NB4 (cell line): ENCODE results near the gene CSTPP1.

Source experiments
- MYC ChIP-seq: IDR thresholded peaks from 2 replicates; pipeline ENCODE4 v1.6.1; 2011; ENCODE audit warnings: low read depth, low read length
- POLR2A ChIP-seq: IDR thresholded peaks from 2 replicates; pipeline ENCODE4 v1.6.1; 2011; ENCODE audit warnings: mild to moderate bottlenecking; ENCODE audit not compliant: insufficient read length; ENCODE audit errors: extremely low read depth
- TF ChIP-seq, protein P1 (sequence below): IDR thresholded peaks from one replicate; pipeline ENCODE4 v1.5.1; 2012; ENCODE audit warnings: low read depth, low read length
- TF ChIP-seq, protein P2 (sequence below): IDR thresholded peaks from 2 replicates; pipeline ENCODE4 v1.6.1; 2011; ENCODE audit warnings: low read depth, low read length

DNA sequence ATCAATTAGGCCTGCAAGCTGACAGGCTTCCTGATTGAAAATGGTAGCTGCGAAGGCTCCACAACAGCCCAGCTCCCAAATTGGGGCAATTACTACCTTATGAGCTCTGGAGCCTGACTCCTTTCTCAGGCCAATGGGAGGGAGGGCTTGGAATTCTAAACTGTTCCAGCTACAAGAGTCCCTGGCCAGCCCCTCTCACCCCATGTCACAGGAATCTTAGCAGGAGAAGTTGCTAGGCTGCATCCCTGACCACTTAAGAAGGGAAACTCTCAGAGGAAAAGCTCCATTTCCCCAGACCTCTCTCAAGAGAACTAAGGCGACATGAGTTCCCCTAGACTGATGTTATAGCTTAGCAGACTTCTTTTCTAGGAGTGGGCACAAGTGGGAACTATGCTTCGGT lies 23.1 kb upstream of the CSTPP1 start:
- TF ChIP-seq, protein P1, sequence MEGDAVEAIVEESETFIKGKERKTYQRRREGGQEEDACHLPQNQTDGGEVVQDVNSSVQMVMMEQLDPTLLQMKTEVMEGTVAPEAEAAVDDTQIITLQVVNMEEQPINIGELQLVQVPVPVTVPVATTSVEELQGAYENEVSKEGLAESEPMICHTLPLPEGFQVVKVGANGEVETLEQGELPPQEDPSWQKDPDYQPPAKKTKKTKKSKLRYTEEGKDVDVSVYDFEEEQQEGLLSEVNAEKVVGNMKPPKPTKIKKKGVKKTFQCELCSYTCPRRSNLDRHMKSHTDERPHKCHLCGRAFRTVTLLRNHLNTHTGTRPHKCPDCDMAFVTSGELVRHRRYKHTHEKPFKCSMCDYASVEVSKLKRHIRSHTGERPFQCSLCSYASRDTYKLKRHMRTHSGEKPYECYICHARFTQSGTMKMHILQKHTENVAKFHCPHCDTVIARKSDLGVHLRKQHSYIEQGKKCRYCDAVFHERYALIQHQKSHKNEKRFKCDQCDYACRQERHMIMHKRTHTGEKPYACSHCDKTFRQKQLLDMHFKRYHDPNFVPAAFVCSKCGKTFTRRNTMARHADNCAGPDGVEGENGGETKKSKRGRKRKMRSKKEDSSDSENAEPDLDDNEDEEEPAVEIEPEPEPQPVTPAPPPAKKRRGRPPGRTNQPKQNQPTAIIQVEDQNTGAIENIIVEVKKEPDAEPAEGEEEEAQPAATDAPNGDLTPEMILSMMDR = no peak
- TF ChIP-seq, protein P2, sequence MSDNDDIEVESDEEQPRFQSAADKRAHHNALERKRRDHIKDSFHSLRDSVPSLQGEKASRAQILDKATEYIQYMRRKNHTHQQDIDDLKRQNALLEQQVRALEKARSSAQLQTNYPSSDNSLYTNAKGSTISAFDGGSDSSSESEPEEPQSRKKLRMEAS = no peak
- no peak for TF ChIP-seq MYC
- TF ChIP-seq POLR2A = no peak
